SH-SY5Y (cell line): ENCODE data around the gene PLEKHA7.

Experiments
- GATA2 ChIP-seq: IDR thresholded peaks from 2 replicates; pipeline ENCODE4 v1.6.1; 2011; ENCODE audit warnings: mild to moderate bottlenecking, low read depth, low read length
- GATA3 ChIP-seq: IDR thresholded peaks from 2 replicates; pipeline ENCODE4 v1.6.1; 2011; ENCODE audit warnings: low read depth, mild to moderate bottlenecking, low read length, moderate library complexity

- TF ChIP-seq GATA3 (no peak), GATA2 (no peak)
Observed at GRCh38 chr11:17026487-17027082, 12.4 kb upstream of the PLEKHA7 start.
